Caco-2 (cell line): ENCODE results near the gene ATRIP. TPM values are rescaled to one million over a fixed set of nuclear protein-coding genes. Genes with fewer than 3 reads are reported as not detected.
A peak's percentile ranks its signal among the peaks of the same experiment; 100 is the strongest.

Experiments
- BruUV-seq: library from RNA; stranded (reverse); fragments of 400-500 nt; replicated peaks from 2 replicates; lab custom pipeline; 2021; lab: Mats Ljungman, UMichigan
- CTCF ChIA-PET: fragments of 300-600 bp; sonication (Branson Sonifier 250); formaldehyde crosslinking; loops from one replicate; lab custom pipeline; 2022; ENCODE audit warnings: antibody characterized with exemption; lab: Charles Lee
- POLR2A ChIA-PET: fragments of 300-600 bp; sonication (Branson Sonifier 250); formaldehyde crosslinking; loops from one replicate; lab custom pipeline; 2022; ENCODE audit warnings: antibody characterized with exemption; lab: Charles Lee
- DNase-seq, 2 experiments: peaks; one replicate each; pipeline versions ENCODE4 v3.0.0 to v3.0.0-alpha.2; 2020 to 2022
- H3K27me3 ChIP-seq: replicated peaks from 2 replicates; pipeline ENCODE4 v1.6.0; 2011; ENCODE audit warnings: low read length; ENCODE audit not compliant: control insufficient read depth, insufficient read depth
- H3K36me3 ChIP-seq: 2 replicates; pipeline ENCODE4 v1.5.1; 2011; ENCODE audit warnings: low read length; ENCODE audit not compliant: control insufficient read depth, insufficient read depth
- H3K4me1 ChIP-seq: fragments of 250-450 bp; sonication (Bioruptor Pico); 2 replicates; pipeline ENCODE4 v1.5.1; 2020; ENCODE audit warnings: mild to moderate bottlenecking
- H3K4me3 ChIP-seq: 2 replicates; pipeline ENCODE4 v1.5.1; 2011; ENCODE audit warnings: low read depth, mild to moderate bottlenecking, control low read depth, low read length
- H3K9me3 ChIP-seq: fragments of 250-450 bp; sonication (Bioruptor Pico); 2 replicates; pipeline ENCODE4 v1.5.1; 2020; ENCODE audit warnings: mild to moderate bottlenecking, moderate library complexity
- H3K27ac Mint-ChIP-seq: one replicate; pipeline ENCODE4 v1.8.0; 2022; ENCODE audit warnings: mixed read lengths; ENCODE audit not compliant: unreplicated experiment
- H3K27me3 Mint-ChIP-seq: one replicate; pipeline ENCODE4 v1.8.0; 2022; ENCODE audit warnings: mixed read lengths; ENCODE audit not compliant: insufficient read depth, unreplicated experiment
- H3K36me3 Mint-ChIP-seq: one replicate; pipeline ENCODE4 v1.8.0; 2022; ENCODE audit warnings: mild to moderate bottlenecking, mixed read lengths; ENCODE audit not compliant: insufficient read depth, unreplicated experiment
- H3K4me1 Mint-ChIP-seq: one replicate; pipeline ENCODE4 v1.8.0; 2022; ENCODE audit warnings: low read depth, mixed read lengths; ENCODE audit not compliant: unreplicated experiment
- H3K4me3 Mint-ChIP-seq: one replicate; pipeline ENCODE4 v1.8.0; 2022; ENCODE audit warnings: mild to moderate bottlenecking, moderate library complexity, mixed read lengths; ENCODE audit not compliant: unreplicated experiment
- H3K9me3 Mint-ChIP-seq: one replicate; pipeline ENCODE4 v1.8.0; 2022; ENCODE audit warnings: mixed read lengths; ENCODE audit not compliant: unreplicated experiment
- intact Hi-C: fragments of 100-400 bp; cut with micrococcal nuclease; formaldehyde crosslinking; loops from one replicate; pipeline ENCODE4 v1.10.0; 2022; ENCODE audit not compliant: unreplicated experiment
- total RNA-seq: library from RNA; stranded (reverse); gene quantifications from 2 replicates; pipeline ENCODE4 v1.2.3, GENCODE V29; 2022
- TF ChIP-seq, protein P1 (sequence below), 2 experiments: fragments of 200-600 bp in 1 of 2; IDR thresholded peaks; 1 replicate in 1 of 2; 2 replicates in 1 of 2; pipeline versions ENCODE4 v1.5.1 to v1.8.0; 2011 to 2022; ENCODE audit warnings: antibody characterized with exemption in 1 of 2, control low read depth in 1 of 2, inconsistent platforms in 1 of 2, low read depth in 1 of 2, low read length in 1 of 2, mild to moderate bottlenecking in 1 of 2, moderate library complexity in 1 of 2; ENCODE audit not compliant: insufficient read depth in 1 of 2, severe bottlenecking in 1 of 2, unreplicated experiment in 1 of 2

The ATRIP gene
- total RNA-seq, 1 experiment from 2014 or later = 15.9 TPM

DNA sequence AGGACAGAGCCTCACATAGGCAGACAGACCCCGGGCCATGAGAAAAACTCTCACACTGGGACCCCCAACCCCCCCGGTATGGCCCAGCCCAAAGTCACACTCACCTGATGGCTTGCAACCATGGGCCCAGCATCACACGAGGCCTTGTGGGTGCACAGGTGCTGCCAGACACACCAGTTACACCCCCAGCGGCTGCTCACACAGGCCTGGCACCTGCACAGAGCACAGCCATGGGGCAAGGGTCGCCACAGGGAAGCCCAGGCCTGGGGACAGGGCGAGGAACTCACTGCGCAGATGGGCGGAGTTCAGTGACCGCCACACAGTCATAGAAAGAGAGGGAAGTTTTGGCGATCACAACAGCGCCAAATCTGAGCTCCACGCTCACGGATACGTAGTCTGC lies 26.0 kb upstream of the ATRIP start:
- H3K36me3 ChIP-seq = peaks cover 13% of the 10 kb centered on the region
- BruUV-seq = no TSS peak
- no peaks in the 10 kb centered on the region for H3K4me1 ChIP-seq
- H3K4me1 Mint-ChIP-seq = peaks cover 9% of the 10 kb centered on the region
- no peak overlapping the region for H3K4me3 ChIP-seq
- H3K9me3 Mint-ChIP-seq = no peaks in the 10 kb centered on the region
- no peak for DNase-seq
- POLR2A ChIA-PET = no interaction called here
- H3K27me3 Mint-ChIP-seq = no peaks in the 10 kb centered on the region
- CTCF ChIA-PET = interaction anchor here (6.1 kb wide), 1 partner anchor 15 kb away, joined by 40 read pairs; no protein-coding TSS in a partner anchor
- no peak overlapping the region for H3K4me3 Mint-ChIP-seq
- H3K27ac Mint-ChIP-seq = no peak overlapping the region
- H3K36me3 Mint-ChIP-seq = peaks cover 72% of the 10 kb centered on the region
- intact Hi-C loops = no loop called here
- H3K9me3 ChIP-seq = no peaks in the 10 kb centered on the region
- H3K27me3 ChIP-seq = no peaks in the 10 kb centered on the region
- TF ChIP-seq, protein P1, sequence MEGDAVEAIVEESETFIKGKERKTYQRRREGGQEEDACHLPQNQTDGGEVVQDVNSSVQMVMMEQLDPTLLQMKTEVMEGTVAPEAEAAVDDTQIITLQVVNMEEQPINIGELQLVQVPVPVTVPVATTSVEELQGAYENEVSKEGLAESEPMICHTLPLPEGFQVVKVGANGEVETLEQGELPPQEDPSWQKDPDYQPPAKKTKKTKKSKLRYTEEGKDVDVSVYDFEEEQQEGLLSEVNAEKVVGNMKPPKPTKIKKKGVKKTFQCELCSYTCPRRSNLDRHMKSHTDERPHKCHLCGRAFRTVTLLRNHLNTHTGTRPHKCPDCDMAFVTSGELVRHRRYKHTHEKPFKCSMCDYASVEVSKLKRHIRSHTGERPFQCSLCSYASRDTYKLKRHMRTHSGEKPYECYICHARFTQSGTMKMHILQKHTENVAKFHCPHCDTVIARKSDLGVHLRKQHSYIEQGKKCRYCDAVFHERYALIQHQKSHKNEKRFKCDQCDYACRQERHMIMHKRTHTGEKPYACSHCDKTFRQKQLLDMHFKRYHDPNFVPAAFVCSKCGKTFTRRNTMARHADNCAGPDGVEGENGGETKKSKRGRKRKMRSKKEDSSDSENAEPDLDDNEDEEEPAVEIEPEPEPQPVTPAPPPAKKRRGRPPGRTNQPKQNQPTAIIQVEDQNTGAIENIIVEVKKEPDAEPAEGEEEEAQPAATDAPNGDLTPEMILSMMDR (IDR thresholded peaks at IDR 0.05; ENCODE audit: insufficient read depth in 1 of 2, low read depth in 1 of 2, low read length in 1 of 2, severe bottlenecking in 1 of 2, unreplicated experiment in 1 of 2) = no peak

- Mint-ChIP-seq H3K4me3 (no peak overlapping the region), H3K27me3 (no peaks in the 10 kb centered on the region), H3K27ac (no peak overlapping the region), H3K4me1 (peaks cover 22% of the 10 kb centered on the region), H3K36me3 (peaks cover 68% of the 10 kb centered on the region), H3K9me3 (no peaks in the 10 kb centered on the region)
- H3K4me1 ChIP-seq = peaks cover 12% of the 10 kb centered on the region
- TF ChIP-seq, protein P1 (IDR thresholded peaks at IDR 0.05; ENCODE audit: insufficient read depth in 1 of 2, low read depth in 1 of 2, low read length in 1 of 2, severe bottlenecking in 1 of 2, unreplicated experiment in 1 of 2) = peak in 1 of 2 experiments; percentile 35
- intact Hi-C loops = no loop called here
- no TSS peak for BruUV-seq
- H3K4me3 ChIP-seq = no peak overlapping the region
- DNase-seq = peak in 1 of 2 experiments; percentile 35
- ChIA-PET POLR2A (interaction anchor here (1.0 kb wide), 1 partner anchor 12 kb away, joined by 4 read pairs; no protein-coding TSS in a partner anchor), CTCF (interaction anchor here (0.7 to 2.2 kb wide), 4 partner anchors 12 to 233 kb away, joined by 3 to 21 read pairs (median 5); no protein-coding TSS in a partner anchor)
- peaks cover 14% of the 10 kb centered on the region for H3K36me3 ChIP-seq
- no peaks in the 10 kb centered on the region for H3K9me3 ChIP-seq
- H3K27me3 ChIP-seq = no peaks in the 10 kb centered on the region
Measured at GRCh38 chr3:48422272-48422671, 24.3 kb upstream of the ATRIP start.

- Histone ChIP-seq H3K9me3 (no peaks in the 10 kb centered on the region), H3K4me3 (no peak overlapping the region), H3K4me1 (peaks cover 16% of the 10 kb centered on the region), H3K27me3 (no peaks in the 10 kb centered on the region), H3K36me3 (peaks cover 14% of the 10 kb centered on the region)
- Mint-ChIP-seq H3K4me1 (peaks cover 26% of the 10 kb centered on the region), H3K36me3 (peaks cover 68% of the 10 kb centered on the region), H3K27me3 (no peaks in the 10 kb centered on the region), H3K4me3 (no peak overlapping the region), H3K9me3 (no peaks in the 10 kb centered on the region), H3K27ac (no peak overlapping the region)
- no peak for DNase-seq
- ChIA-PET POLR2A (interaction anchor here (1.0 kb wide), 1 partner anchor 11 kb away, joined by 4 read pairs; no protein-coding TSS in a partner anchor), CTCF (interaction anchor here (0.7 to 2.2 kb wide), 4 partner anchors 11 to 234 kb away, joined by 3 to 21 read pairs (median 5); no protein-coding TSS in a partner anchor)
- no TSS peak for BruUV-seq
- intact Hi-C loops = no loop called here
- TF ChIP-seq, protein P1 (IDR thresholded peaks at IDR 0.05; ENCODE audit: insufficient read depth in 1 of 2, low read depth in 1 of 2, low read length in 1 of 2, severe bottlenecking in 1 of 2, unreplicated experiment in 1 of 2) = no peak
Measured at GRCh38 chr3:48422681-48423080, 23.9 kb upstream of the ATRIP start.
